IPS-15b (cell line): ENCODE data around the gene KLHDC10.

Experiments
- H3K27me3 ChIP-seq: one replicate; pipeline ENCODE4 v1.6.1; 2013; ENCODE audit warnings: low read length; ENCODE audit not compliant: control insufficient read depth, insufficient read depth
- H3K36me3 ChIP-seq: one replicate; pipeline ENCODE4 v1.6.1; 2013; ENCODE audit warnings: low read length; ENCODE audit not compliant: control insufficient read depth, insufficient read depth
- H3K4me1 ChIP-seq: one replicate; pipeline ENCODE4 v1.6.1; 2013; ENCODE audit warnings: mild to moderate bottlenecking, low read length; ENCODE audit not compliant: control insufficient read depth, insufficient read depth
- H3K4me3 ChIP-seq: one replicate; pipeline ENCODE4 v1.5.1; 2013; ENCODE audit warnings: low read depth, low read length
- H3K9ac ChIP-seq: one replicate; pipeline ENCODE4 v1.6.1; 2013; ENCODE audit warnings: low read depth, mild to moderate bottlenecking, low read length
- H3K9me3 ChIP-seq: one replicate; pipeline ENCODE4 v1.6.1; 2013; ENCODE audit warnings: mild to moderate bottlenecking, low read length; ENCODE audit not compliant: control insufficient read depth, insufficient read depth

KLHDC10 gene

DNA sequence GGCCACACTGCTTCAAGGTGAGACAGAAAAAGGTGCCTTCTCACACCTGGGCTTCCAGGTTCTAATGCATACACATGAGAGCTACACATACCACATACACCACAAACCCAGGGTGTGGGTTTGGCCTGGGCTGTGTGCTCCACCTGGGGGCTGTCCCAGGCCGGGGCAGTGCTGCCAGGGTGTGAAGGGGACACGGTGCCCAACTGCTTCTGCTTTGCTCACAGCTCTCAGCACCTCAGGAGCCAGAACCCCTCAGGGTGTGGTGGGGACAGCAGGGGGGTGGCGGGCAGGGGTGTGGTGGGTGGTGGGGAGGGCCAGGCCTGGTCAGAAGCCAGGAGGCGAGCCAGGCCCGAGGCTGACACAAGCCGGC, 83.8 kb downstream of the KLHDC10 start:
- Histone ChIP-seq H3K9ac (no peak overlapping the region), H3K36me3 (no peaks in the 10 kb centered on the region), H3K27me3 (no peaks in the 10 kb centered on the region), H3K4me3 (no peak overlapping the region), H3K4me1 (no peaks in the 10 kb centered on the region), H3K9me3 (no peaks in the 10 kb centered on the region)

DNA sequence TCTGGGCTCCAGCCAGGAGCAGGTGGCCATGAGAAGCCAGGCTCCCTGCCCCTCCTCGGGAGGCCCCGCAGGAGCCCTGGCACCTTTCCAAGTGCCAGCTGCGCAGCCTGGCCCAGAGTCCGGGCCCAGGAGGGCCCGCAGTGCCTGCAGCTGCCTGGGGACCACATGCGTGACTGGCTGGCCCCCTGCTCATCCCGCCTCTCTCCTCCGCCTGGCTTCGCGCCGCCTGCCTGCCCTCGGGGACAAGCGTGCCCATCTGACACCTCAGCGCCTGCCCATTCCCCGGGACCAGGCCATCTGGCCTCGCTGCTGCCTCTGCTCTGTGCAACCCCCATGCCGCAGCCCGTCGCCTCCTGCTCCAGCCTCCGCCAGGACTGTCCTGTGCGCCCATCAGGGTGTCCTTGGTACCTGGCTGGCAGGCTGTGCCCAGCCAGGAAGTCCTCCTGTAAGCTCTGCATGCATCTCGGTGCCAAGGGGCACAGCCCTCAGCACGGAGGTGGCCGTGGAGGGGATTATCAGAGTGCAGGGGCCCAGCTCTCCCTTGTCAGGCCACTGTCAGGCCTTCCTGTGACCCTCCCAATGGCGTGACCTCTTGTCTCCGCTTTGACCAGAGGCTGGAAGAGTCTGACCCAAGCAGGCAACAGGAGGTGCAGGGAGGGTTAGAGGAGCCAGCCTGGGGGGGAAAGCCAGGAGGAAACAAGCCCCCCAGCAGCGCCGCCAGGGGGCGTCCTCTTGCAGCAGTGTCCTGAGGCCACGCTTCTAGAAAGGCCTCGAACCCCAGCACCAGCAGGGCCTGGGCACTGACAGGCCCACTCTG, 84.4 kb downstream of the KLHDC10 start:
- Histone ChIP-seq H3K9me3 (no peaks in the 10 kb centered on the region), H3K36me3 (no peaks in the 10 kb centered on the region), H3K4me1 (no peaks in the 10 kb centered on the region), H3K9ac (no peak overlapping the region), H3K27me3 (no peaks in the 10 kb centered on the region), H3K4me3 (no peak overlapping the region)

DNA sequence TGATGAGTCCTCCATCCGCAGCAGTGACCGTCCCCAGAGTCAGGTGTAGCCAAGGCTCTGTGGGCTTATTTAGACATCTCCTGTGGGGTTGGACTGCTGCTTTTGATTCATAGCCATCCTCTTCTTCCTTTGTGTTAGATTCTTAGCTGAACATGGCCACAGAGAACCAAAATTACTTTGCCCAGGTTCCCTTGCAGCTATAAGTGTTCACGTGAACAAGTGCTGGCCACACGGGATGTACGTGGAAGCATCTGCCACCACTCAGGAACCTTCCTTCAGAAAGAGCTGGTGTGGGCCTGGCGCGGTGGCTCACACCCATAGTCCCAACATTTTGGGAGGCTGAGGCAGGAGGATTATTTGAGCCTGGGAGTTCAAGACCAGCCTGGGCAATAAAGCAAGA, 85.8 kb downstream of the KLHDC10 start:
- no peaks in the 10 kb centered on the region for H3K4me1 ChIP-seq
- no peak overlapping the region for H3K4me3 ChIP-seq
- H3K27me3 ChIP-seq, result no peaks in the 10 kb centered on the region
- no peaks in the 10 kb centered on the region for H3K36me3 ChIP-seq
- H3K9me3 ChIP-seq, result no peaks in the 10 kb centered on the region
- H3K9ac ChIP-seq, result no peak overlapping the region

DNA sequence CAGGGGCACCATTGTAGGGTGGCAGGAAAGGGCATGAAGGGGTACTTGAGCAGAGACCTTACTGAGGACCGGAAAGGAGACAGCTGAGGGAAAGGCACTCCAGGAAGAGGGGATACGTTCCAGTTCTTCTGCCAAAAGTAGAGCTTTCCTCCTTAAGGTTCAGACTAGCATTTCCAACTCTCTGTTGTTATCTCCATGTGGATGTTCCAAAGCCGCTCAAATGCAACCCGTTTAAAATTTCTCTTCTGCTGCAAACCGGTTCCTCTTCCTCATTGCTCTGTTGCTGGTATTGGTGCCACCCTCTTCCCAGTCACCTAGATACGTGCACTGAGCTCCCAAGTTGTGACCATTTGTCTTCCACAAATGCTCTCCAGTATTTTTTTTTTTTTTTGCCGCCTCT, 87.4 kb downstream of the KLHDC10 start:
- no peaks in the 10 kb centered on the region for H3K27me3 ChIP-seq

DNA sequence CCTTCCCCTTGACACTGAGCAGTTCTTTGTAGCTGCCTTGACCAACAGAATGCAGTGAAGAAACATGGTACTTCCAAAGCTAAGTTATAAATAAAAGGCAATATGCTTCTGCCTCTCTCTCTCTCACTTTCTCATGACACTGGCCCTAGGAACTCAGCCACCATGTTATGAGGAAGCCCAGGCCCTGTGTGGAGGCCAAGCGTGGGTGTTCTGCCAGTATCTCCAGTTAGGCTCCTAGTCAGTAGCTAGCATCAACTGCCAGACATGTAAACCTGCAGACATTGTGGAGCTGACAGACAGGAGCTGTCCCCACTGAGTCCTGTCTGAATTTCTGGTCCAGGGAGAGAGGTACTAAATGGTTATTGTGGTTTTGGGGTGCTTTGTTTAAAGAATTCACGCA, 89.7 kb downstream of the KLHDC10 start:
- no peaks in the 10 kb centered on the region for H3K36me3 ChIP-seq

More for the DNA sequence above, 87.4 kb downstream of the KLHDC10 start:
- Histone ChIP-seq H3K9ac (no peak overlapping the region), H3K9me3 (no peaks in the 10 kb centered on the region), H3K4me1 (no peaks in the 10 kb centered on the region), H3K36me3 (no peaks in the 10 kb centered on the region), H3K4me3 (no peak overlapping the region)

DNA sequence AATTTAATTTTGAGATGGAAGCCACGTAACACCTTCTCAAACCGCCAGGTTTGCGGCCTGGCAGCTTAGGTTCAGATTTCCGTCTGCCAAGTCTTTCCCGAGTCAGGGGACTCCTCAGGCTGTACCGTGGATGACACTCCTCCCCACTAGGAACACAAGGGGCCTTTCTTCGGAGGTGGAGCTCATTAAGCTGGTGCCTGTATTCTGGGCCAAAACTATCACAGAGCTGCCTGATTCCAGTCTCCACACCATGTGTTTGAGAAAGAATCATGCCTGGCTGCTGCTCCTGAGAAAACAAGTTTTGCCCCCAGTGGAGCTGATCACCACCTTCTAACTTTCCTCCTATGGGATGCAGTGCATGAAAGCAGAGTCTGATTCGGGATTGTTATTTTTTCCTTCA, 90.1 kb downstream of the KLHDC10 start:
- Histone ChIP-seq H3K9ac (no peak overlapping the region), H3K4me1 (no peaks in the 10 kb centered on the region), H3K36me3 (no peaks in the 10 kb centered on the region)

More for the DNA sequence above, 89.7 kb downstream of the KLHDC10 start:
- Histone ChIP-seq H3K9ac (no peak overlapping the region), H3K9me3 (no peaks in the 10 kb centered on the region), H3K4me3 (no peak overlapping the region), H3K4me1 (no peaks in the 10 kb centered on the region), H3K27me3 (no peaks in the 10 kb centered on the region)

DNA sequence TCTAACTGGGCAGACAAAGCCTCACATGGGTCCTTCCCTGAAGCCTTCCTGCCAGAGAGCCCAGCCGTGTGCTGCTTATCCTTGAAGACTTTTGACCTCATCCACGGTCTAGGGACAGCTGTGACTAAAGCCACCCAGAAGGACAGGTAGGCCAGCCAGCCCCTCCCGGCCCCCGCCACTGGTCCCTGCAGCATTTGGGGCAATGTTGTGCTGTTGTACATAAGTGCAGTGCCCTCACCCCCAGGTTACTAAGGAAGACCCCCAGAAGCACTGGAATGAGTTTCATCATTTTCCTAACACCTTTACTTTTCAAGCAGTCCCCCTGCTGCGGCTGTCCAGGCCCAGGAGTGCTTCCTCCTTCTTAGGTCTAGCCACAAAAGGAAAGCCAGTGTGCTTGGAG, 91.9 kb downstream of the KLHDC10 start:
- no peaks in the 10 kb centered on the region for H3K27me3 ChIP-seq
- no peaks in the 10 kb centered on the region for H3K9me3 ChIP-seq
- no peaks in the 10 kb centered on the region for H3K4me1 ChIP-seq
- no peak overlapping the region for H3K4me3 ChIP-seq
- H3K36me3 ChIP-seq, result no peaks in the 10 kb centered on the region
- no peak overlapping the region for H3K9ac ChIP-seq

More for the DNA sequence above, 90.1 kb downstream of the KLHDC10 start:
- Histone ChIP-seq H3K27me3 (no peaks in the 10 kb centered on the region), H3K4me3 (no peak overlapping the region), H3K9me3 (no peaks in the 10 kb centered on the region)

DNA sequence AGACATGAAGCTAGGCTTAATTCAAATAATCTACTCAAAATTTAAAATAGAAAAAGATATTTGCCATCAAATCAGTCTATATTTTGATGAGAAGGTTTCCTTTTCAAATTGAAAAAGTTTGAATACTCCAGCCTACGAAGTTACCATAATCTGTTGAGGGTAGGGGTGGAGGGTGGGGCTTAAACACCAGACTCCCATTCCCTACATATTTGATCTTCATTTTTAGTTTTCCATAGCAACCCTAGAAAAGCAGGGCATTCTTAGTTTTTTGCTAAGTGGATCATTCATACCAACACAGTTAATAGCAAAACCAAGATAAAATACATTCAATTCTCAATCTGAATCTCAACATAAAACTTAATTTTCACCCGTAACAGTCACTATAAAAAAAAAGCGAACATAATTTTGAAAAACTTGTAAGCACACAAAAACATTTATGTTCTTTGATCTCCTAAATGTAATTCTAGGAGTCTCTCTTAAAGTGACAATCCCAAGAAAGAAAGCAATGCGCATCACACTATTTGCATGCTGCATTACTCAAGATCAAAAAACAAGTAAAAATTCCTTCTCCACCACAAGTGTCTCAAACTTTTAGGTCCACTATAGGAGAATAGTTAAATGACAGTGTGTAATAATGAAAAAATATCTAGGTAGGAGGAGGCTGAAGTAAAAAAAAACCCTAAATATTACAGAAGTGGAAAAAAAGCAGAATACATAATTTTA, 104.1 kb downstream of the KLHDC10 start:
- no peak overlapping the region for H3K9ac ChIP-seq
- no peak overlapping the region for H3K4me3 ChIP-seq
- no peaks in the 10 kb centered on the region for H3K9me3 ChIP-seq
- no peaks in the 10 kb centered on the region for H3K27me3 ChIP-seq
- no peaks in the 10 kb centered on the region for H3K4me1 ChIP-seq
- peaks cover 16% of the 10 kb centered on the region for H3K36me3 ChIP-seq

DNA sequence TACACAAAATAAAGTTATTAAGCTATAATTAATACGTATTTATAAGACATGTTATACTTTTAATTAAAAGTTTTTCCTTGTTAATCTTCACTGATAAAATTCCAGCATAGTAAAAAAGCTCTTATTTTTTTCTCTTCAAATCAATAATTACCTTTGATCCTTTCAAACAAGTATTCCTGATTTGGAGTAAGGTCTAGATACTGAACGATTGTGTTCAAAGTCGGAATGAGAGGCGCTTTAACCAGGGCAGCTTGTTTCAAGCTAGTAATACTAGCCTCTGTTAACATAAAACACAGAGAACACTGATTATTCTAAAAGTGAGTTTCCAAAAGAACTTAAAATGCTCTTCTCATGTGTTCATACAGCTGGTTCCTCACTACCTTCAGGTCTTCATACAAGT, 107.9 kb downstream of the KLHDC10 start:
- no peak overlapping the region for H3K4me3 ChIP-seq
- no peaks in the 10 kb centered on the region for H3K27me3 ChIP-seq
- peaks cover 11% of the 10 kb centered on the region for H3K36me3 ChIP-seq
- no peaks in the 10 kb centered on the region for H3K4me1 ChIP-seq
- no peaks in the 10 kb centered on the region for H3K9me3 ChIP-seq
- H3K9ac ChIP-seq, result no peak overlapping the region

DNA sequence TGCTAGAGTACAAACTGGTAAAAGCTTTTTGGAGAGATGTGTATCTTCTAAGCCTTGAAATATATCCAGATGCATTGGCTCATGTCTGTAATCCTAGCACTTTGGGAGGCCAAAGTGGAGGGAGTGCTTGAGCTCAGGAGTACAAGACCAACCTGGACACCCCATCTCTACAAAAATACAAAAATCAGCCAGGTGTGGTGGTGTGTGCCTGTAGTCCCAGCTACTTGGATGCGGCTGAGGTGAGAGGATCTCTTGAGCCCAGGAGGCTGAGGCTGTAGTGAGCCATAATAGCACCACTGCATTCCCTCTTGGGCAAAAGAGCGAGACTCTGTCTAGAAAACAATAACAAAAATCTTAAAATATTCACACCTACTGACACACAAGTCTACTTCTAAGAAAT, 109.3 kb downstream of the KLHDC10 start:
- Histone ChIP-seq H3K36me3 (peaks cover 11% of the 10 kb centered on the region), H3K27me3 (no peaks in the 10 kb centered on the region), H3K9ac (no peak overlapping the region), H3K9me3 (no peaks in the 10 kb centered on the region), H3K4me1 (no peaks in the 10 kb centered on the region), H3K4me3 (no peak overlapping the region)

DNA sequence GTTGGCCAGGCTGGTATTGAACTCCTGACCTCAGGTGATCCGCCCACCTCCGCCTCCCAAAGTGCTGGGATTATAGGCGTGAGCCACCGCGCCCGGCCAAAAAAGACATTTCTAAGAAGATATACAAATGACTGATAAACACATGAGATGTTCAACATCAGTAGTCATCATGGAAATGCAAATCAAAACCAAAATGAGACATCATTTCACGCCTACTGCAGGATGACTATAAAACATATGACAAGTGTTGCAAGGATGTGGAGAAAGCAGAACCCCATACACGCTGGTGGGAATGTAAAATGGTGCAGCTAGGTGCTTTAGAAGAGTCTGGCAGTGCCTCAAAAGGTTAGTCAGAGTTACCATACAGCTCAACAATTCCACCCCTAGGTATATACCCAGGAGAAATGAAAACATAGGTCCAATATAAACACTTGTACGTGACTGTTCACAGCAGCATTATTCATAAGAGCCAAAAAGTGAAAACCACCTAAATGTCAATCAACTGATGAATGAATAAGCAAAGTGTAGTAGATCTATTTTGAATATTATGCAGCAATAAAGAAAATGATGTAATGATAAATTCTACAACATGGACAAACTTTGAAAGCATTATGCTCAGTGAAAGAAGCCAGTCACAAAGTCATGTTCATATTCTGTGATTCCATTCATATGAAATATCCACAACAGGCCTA, 110.4 kb downstream of the KLHDC10 start:
- Histone ChIP-seq H3K9me3 (no peaks in the 10 kb centered on the region), H3K4me3 (no peak overlapping the region), H3K9ac (no peak overlapping the region), H3K4me1 (no peaks in the 10 kb centered on the region), H3K27me3 (no peaks in the 10 kb centered on the region), H3K36me3 (peaks cover 15% of the 10 kb centered on the region)

DNA sequence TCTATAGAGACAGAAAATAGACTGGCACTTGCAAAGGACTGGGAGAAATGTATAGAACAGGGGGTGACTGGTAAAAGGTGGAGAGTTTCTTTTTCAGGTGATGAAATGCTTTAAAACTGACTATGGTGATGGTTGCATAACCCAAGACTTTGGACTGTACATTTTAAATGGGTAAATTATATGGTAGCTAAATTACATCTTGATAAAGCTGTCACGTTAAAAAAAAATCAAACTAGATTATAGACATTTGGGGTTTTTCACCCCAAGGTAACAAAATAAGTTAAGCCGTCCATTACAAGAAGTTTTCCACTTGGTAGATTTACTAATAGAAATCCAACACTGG, 110.9 kb downstream of the KLHDC10 start:
- Histone ChIP-seq H3K27me3 (no peaks in the 10 kb centered on the region), H3K9ac (no peak overlapping the region), H3K4me1 (no peaks in the 10 kb centered on the region), H3K4me3 (no peak overlapping the region), H3K36me3 (peaks cover 15% of the 10 kb centered on the region), H3K9me3 (no peaks in the 10 kb centered on the region)
